Adrenal gland (tissue), 12 donors: Measurements from ENCODE around the gene PTPN3. TPM values are rescaled to one million over a fixed set of nuclear protein-coding genes. Genes with fewer than 3 reads are reported as not detected.

ENCODE experiments used
- DNase-seq, 7 donors: peaks; one replicate each; pipeline ENCODE4 v3.0.0-alpha.2; 2019 to 2020
- H3K27ac ChIP-seq, 5 donors: fragments of 200-600 bp; sonication (generic) in 4 of 5; 1 replicate in 3 of 5; 2 replicates in 2 of 5; pipeline versions ENCODE4 v1.5.1 to v1.8.0; 2016 to 2020; ENCODE audit warnings: mild to moderate bottlenecking in 1 of 5
- H3K27me3 ChIP-seq: fragments of 200-600 bp; 2 replicates; pipeline ENCODE4 v1.8.0; 2021
- H3K36me3 ChIP-seq, 2 donors: fragments of 200-600 bp; replicated peaks in 1 of 2; 1 replicate in 1 of 2; 2 replicates in 1 of 2; pipeline versions ENCODE4 v1.5.1 to v1.8.0; 2018 to 2022
- H3K4me1 ChIP-seq, 2 donors: fragments of 200-600 bp; replicated peaks in 1 of 2; 1 replicate in 1 of 2; 2 replicates in 1 of 2; pipeline versions ENCODE4 v1.5.1 to v1.8.0; 2018 to 2021
- H3K4me3 ChIP-seq, 4 donors: fragments of 200-600 bp; sonication (generic) in 3 of 4; one replicate each; pipeline ENCODE4 v1.5.1; 2016 to 2018
- H3K9me3 ChIP-seq, 3 donors: fragments of 200-600 bp; sonication (generic) in 1 of 3; replicated peaks in 1 of 3; 1 replicate in 2 of 3; 2 replicates in 1 of 3; pipeline versions ENCODE4 v1.5.1 to v1.8.0; 2016 to 2021
- CTCF ChIP-seq, 6 experiments: fragments of 450-650 bp in 4 of 6; fragments of 200-600 bp in 2 of 6; sonication (generic) in 1 of 6; IDR thresholded peaks; 1 replicate in 5 of 6; 2 replicates in 1 of 6; pipeline versions ENCODE4 v1.5.1 to v1.8.0; 2016 to 2021; ENCODE audit warnings: antibody characterized with exemption in 6 of 6, mild to moderate bottlenecking in 2 of 6, moderate library complexity in 1 of 6
- POLR2A ChIP-seq, 2 donors: fragments of 450-650 bp; IDR thresholded peaks; one replicate each; pipeline ENCODE4 v1.6.1; 2017; ENCODE audit warnings: antibody characterized with exemption in 2 of 2, mild to moderate bottlenecking in 2 of 2, moderate library complexity in 1 of 2
- WGBS, 4 donors: extraction: QIAGEN DNeasy Blood & Tissue Kit in 2 of 4; methylation state at CpG; one replicate each; pipeline versions ENCODE4 v1.1.5 to v1.1.7; 2013 to 2017; 5-methylcytosine and 5-hydroxymethylcytosine counted together
- intact Hi-C, 2 donors: fragments of 100-400 bp; cut with DNase I; formaldehyde crosslinking; loops; one replicate each; pipeline versions ENCODE4 v1.14.1 to v1.15.0; 2022 to 2023
- polyA plus RNA-seq, 3 donors: library from polyadenylated mRNA; stranded (reverse); fragments of 200-250 nt in 2 of 3; fragments of 350-450 nt in 1 of 3; fragmentation: Illumina TruSeq in 1 of 3; extraction: RNeasy Lipid Tissue Mini Kit (QIAGEN cat#74804) in 1 of 3; gene quantifications; one replicate each; pipeline ENCODE4 v1.2.3, GENCODE V29; 2013 to 2014
- total RNA-seq, 9 donors: library from RNA; depleted of rRNA in 4 of 9; stranded (reverse); fragments of >200 nt in 4 of 9; fragments of 120-200 nt in 1 of 9; fragmentation: NEBNext Ultra II Directional in 1 of 9; extraction: Animal tissue kit (Norgen Biotek cat#: 25700) in 1 of 9; gene quantifications; one replicate each; pipeline versions ENCODE4 v1.1.0 to v1.2.4, GENCODE V29; 2013 to 2023
- donor health status: healthy with polysubstance abuse.
- donor health status: Bipolar disorder and iron deficiency.
- donor health status: DM: yes; HTN: yes; CAD: no.
- donor health status: DM: no; HTN: no; CAD: no.
- donor health status: DM: no; HTN: no; CAD: no.
- donor health status: DM: yes; HTN: yes; CAD: no.

PTPN3 gene
- total and polyA plus RNA-seq, 12 donors: 1.6 to 6.1 (median 3.0) TPM

- TF ChIP-seq POLR2A (IDR thresholded peaks at IDR 0.05): no peak
- no peak for TF ChIP-seq CTCF (IDR thresholded peaks at IDR 0.05)
- Histone ChIP-seq H3K36me3 (no peaks in the 10 kb centered on the region), H3K4me1 (peaks cover 18 to 29% of the 10 kb centered on the region in 2 donors), H3K27ac (no peak overlapping the region), H3K4me3 (no peak overlapping the region), H3K9me3 (no peaks in the 10 kb centered on the region), H3K27me3 (no peaks in the 10 kb centered on the region)
- WGBS, 4 donors: 68 to 74% (median 70%) methylated on average over 13 of the region's 13 CpGs
- intact Hi-C loops: no loop called here
- peak in 2 of 7 donors; percentile 12 to 38 for DNase-seq
These were observed 76.8 kb downstream of the PTPN3 start for GRCh38 chr9:109421026-109421970.

DNA sequence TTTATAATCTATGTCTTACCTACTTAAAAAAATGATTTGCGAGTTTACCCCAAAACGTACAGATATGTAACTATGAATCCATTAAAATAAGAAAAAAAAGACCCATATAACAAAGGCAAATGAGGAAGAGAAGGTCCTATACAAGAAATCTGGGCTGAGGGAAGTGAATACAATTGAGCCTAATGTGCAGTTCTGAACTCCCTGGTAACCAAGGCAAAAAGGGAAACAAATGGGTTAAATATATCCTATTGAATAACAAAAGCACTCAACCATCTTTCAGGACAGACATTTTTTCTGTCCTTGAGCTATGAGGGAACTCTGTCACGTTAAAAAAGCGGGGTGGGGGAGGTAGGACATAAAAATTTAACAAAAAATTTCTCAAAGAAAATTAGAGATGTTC lies 78.6 kb downstream of the PTPN3 start:
- Histone ChIP-seq H3K4me1 (peaks cover 18 to 29% of the 10 kb centered on the region in 2 donors), H3K36me3 (no peaks in the 10 kb centered on the region), H3K9me3 (no peaks in the 10 kb centered on the region), H3K27me3 (no peaks in the 10 kb centered on the region), H3K4me3 (no peak overlapping the region), H3K27ac (no peak overlapping the region)
- DNase-seq: no peak
- intact Hi-C loops: no loop called here
- 65 to 75% (median 70%) methylated on average over 4 of the region's 4 CpGs for WGBS, 4 donors
- no peak for TF ChIP-seq POLR2A (IDR thresholded peaks at IDR 0.05)
- TF ChIP-seq CTCF (IDR thresholded peaks at IDR 0.05): no peak

DNA sequence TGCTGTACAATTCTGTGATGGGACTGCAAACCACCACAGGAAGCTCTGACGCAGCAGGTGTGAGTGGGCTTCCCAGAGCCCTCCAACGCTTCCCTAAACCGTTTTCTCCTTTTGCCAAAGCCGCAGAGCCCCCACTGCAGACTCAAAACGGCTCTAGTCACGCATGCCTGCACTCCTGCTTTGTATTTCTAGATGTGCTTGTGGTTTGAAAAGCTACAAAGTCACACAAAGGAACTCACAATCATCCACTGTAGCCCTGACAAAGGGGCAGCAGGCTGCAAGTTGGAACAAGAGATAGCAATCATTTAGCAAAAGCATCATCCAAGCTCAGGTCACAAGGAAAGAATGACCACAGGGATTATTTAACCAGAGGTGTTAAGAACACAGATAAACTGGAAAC lies 79.3 kb downstream of the PTPN3 start:
- Histone ChIP-seq H3K9me3 (no peaks in the 10 kb centered on the region), H3K27ac (no peak overlapping the region), H3K4me1 (peaks cover 18 to 29% of the 10 kb centered on the region in 2 donors), H3K4me3 (no peak overlapping the region), H3K27me3 (no peaks in the 10 kb centered on the region), H3K36me3 (no peaks in the 10 kb centered on the region)
- intact Hi-C loops: no loop called here
- DNase-seq: no peak
- TF ChIP-seq CTCF (IDR thresholded peaks at IDR 0.05) (no peak), POLR2A (IDR thresholded peaks at IDR 0.05) (no peak)
- 73 to 85% (median 76%) methylated on average over 6 of the region's 6 CpGs for WGBS, 4 donors

GRCh38 chr9:109417585-109418544 lies 80.2 kb downstream of the PTPN3 start:
- Histone ChIP-seq H3K4me3 (no peak overlapping the region), H3K27me3 (no peaks in the 10 kb centered on the region), H3K36me3 (no peaks in the 10 kb centered on the region), H3K4me1 (peaks cover 15 to 26% of the 10 kb centered on the region in 2 donors), H3K27ac (peak overlapping the region in 2 of 5 donors; percentile 24 to 74), H3K9me3 (no peaks in the 10 kb centered on the region)
- no peak for TF ChIP-seq CTCF (IDR thresholded peaks at IDR 0.05)
- no peak for TF ChIP-seq POLR2A (IDR thresholded peaks at IDR 0.05)
- WGBS, 4 donors: 84 to 100% (median 90%) methylated on average over 5 to 6 of the region's 6 CpGs
- intact Hi-C loops: no loop called here
- no peak for DNase-seq
